Measurements from ENCODE around the gene SNF8.

DNA sequence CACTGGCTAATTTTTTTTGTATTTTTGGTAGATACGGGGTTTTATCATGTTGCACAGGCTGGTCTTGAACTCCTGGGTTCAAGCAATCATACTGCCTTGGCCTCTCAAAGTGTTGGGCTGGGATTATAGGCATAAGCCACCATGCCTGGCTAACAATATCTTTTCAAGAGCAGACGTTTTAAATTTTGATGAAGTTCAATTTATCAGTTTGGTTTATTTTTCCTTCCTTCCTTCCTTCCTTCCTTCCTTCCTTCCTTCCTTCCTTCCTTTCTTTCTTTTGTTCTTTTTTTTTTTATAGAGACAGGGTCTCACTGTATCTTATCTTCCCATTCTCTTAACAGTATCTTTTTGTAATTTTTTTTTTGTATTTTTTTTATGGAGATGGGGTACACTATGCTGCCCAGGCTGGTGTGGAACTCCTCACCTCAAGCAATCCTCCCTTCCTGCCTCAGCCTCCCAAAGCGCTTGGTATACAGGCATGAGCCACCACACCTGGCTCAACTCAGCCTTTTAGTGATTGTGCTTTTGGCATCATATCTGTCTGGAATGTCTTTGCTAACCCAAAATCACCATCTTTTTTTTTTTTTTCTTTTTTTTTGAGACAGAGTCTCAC, 37.4 kb upstream of the SNF8 start:
- TF ChIP-seq, protein P1, sequence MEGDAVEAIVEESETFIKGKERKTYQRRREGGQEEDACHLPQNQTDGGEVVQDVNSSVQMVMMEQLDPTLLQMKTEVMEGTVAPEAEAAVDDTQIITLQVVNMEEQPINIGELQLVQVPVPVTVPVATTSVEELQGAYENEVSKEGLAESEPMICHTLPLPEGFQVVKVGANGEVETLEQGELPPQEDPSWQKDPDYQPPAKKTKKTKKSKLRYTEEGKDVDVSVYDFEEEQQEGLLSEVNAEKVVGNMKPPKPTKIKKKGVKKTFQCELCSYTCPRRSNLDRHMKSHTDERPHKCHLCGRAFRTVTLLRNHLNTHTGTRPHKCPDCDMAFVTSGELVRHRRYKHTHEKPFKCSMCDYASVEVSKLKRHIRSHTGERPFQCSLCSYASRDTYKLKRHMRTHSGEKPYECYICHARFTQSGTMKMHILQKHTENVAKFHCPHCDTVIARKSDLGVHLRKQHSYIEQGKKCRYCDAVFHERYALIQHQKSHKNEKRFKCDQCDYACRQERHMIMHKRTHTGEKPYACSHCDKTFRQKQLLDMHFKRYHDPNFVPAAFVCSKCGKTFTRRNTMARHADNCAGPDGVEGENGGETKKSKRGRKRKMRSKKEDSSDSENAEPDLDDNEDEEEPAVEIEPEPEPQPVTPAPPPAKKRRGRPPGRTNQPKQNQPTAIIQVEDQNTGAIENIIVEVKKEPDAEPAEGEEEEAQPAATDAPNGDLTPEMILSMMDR (optimal IDR thresholded peaks at IDR 0.05 in 1 of 3, IDR thresholded peaks at IDR 0.05 in 1 of 3, conservative IDR thresholded peaks at IDR 0.05 in 1 of 3; ENCODE audit: extremely low read depth in 1 of 3, insufficient read depth in 2 of 3, low read length in 3 of 3), result no peak
- no peak for TF ChIP-seq EZH2 (IDR thresholded peaks at IDR 0.05; ENCODE audit: low read length)

Data from keratinocyte (primary cell).